ENCODE results near the gene KDM4C.

Gene KDM4C

DNA sequence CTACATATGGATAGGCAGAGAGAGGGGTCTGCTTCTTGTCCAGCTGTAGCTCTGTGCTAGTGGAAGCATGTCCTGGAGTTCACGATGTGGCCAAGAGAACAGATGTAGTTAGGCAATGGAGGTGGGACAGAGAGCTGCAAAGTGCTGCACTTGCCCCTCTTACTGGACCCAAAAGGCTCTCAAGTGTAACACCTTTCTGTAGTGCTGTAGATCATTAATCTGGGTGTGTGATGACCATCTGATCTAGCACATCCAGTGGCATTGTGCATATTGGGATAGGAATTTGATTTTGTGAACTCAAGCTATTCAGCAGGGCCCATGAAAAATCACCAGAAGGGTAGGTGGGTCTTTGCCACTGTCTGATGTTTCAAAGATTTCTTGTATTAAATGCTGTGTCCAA lies 151.4 kb downstream of the KDM4C start:
- DNase-seq, result no peak

- no peak for DNase-seq
These were observed 152.3 kb downstream of the KDM4C start for GRCh38 chr9:6910032-6910431.

GRCh38 chr9:6910497-6910896 lies 152.7 kb downstream of the KDM4C start:
- no peak for DNase-seq

DNA sequence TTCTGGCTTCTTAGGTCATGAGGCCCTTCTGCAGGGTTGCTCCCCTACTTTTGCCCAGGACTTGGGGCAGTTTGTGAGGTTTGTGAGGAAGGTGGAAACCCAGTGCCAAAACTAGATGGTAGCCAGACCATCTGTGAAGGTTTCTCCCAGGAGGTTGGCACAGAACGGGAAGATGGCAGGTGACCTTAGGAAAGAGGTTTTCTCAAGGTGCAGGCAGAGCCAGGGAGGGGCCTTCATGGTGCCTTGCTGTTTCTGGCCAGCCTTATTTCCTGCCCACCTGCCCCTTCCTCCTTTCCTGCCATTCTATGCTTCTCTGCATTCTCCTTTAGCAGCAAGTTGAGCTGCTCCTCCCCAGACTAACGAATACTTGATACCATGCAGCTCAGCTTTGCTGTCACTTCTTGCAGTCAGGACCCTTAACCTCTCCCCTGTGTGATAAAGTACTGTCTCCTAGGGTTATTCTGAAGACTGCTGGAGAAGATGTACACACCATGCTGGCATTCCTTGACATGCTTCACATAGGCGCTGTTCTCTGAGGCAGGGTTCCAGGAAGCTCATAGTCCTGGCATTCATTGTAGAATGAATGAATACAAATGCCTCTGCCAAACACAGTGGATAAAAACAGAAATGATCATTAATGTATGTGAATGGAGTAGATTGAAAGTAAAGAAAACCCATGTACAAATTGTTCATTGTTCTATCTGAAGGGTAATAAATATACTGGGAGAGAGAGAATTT lies 154.3 kb downstream of the KDM4C start:
- DNase-seq, result no peak

DNA sequence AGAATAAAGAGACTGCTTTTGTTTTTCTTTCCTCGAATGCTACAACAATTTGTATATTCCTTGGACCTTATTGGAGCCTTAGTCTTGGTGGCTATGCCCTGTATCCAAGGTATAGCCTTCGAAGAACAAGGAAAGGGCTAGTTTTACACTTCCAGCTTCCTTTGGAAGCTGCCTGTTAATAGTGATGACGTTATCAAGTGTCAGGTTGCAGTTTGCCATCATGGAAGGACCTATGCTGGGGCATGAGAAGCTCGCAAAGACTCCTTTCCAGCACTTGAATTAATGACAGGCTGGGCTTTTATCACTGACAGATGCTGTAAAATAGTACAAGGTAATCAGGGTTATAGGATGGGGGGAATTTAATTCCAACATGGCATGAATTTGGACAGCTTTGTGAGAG lies 157.9 kb downstream of the KDM4C start:
- DNase-seq, result no peak

DNA sequence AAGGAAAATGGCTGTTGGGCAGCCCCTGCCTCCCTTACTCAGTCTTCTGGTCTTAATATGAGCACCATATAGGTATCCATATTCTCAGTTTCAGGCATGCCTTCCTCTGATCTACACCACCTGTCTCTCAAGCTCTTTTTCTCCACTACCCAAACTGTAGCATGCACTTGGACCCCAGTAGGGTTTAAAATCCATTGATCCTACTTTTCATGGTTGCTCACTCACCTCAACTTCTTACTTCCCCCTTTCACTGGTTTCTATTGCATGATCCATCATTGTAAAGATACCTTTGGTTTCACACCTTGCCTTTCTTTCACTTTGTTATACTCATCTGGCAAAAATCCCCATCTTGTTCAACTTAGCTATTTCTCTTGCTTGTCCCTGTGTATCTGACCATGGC lies 159.4 kb downstream of the KDM4C start:
- no peak for DNase-seq

GRCh38 chr9:6920041-6920440 lies 162.3 kb downstream of the KDM4C start:
- DNase-seq, result no peak

- no peak for DNase-seq
These were observed 163.5 kb downstream of the KDM4C start for GRCh38 chr9:6921315-6921714.

DNA sequence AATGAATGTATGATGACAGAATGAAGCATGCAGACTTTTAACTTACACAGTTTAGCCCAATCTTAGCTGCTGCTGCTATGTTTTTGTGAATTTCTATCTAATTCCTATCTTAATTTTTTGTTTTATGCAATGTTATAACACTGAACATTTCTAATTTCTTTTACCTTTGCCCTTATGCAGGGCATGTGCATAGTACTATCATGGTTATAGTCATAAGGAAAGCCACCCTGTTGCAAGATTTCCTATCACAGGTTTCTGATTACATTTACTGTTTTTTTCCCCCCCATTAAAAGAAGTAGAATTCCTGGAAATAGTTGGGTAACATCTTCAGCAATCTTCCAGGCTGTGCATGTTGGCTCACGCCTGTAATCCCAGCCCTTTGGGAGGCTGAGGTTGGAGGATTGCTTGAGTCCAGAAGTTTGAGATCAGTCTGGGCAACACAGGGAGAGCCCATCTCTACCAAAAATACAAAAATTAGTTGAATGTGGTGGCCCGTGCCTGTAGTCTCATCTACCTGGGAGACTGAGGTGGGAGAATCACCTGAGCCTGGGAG lies 164.4 kb downstream of the KDM4C start:
- DNase-seq, result no peak

- peak; percentile 52 for DNase-seq
These were observed 164.9 kb downstream of the KDM4C start for GRCh38 chr9:6922680-6923079.

- peak; percentile 52 for DNase-seq
These were observed 165.3 kb downstream of the KDM4C start for GRCh38 chr9:6923086-6923485.

- DNase-seq, result no peak
These were observed 166.4 kb downstream of the KDM4C start for GRCh38 chr9:6924149-6924548.

GRCh38 chr9:6924988-6925563 lies 167.3 kb downstream of the KDM4C start:
- no peak for DNase-seq

GRCh38 chr9:6925836-6926235 lies 168.1 kb downstream of the KDM4C start:
- no peak for DNase-seq

DNA sequence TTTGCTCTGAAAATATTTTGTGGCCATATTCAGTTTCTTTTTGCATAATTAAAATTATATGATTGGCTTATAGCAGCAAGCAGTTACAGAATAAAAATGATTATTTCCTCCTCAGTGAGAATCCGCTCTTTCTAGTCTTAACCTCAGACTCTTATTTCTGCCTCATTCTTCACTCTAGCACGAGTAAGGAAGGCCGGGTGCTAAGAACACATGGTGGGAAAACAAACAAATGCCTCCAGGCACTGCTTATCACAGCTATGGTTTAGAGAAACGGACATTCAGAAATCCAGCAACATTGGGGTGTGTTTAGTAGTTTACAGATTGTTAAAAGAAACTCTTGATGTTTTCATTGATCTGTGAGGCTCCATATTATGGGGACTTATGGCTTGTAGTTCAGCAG lies 168.7 kb downstream of the KDM4C start:
- no peak for DNase-seq

DNA sequence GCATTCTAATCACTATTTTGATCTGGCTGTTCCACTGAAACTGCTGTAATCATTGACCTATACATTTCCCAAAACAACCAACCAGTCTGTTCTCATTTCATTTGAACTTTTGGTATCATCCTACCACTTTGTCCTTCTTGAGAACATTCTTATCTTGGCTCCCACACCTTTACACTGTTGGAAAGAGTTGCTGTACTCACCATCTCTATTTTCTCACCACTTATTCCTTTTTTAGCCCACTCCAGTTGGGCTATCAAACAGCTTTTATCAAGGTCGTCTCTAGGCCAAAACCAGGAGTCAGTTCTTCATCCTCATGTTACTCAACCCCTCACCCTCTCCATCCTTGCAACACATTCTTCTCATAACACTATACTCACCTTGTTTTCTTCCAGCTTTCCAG lies 170.1 kb downstream of the KDM4C start:
- DNase-seq, result no peak

GRCh38 chr9:6928863-6929262 lies 171.1 kb downstream of the KDM4C start:
- DNase-seq, result no peak

DNA sequence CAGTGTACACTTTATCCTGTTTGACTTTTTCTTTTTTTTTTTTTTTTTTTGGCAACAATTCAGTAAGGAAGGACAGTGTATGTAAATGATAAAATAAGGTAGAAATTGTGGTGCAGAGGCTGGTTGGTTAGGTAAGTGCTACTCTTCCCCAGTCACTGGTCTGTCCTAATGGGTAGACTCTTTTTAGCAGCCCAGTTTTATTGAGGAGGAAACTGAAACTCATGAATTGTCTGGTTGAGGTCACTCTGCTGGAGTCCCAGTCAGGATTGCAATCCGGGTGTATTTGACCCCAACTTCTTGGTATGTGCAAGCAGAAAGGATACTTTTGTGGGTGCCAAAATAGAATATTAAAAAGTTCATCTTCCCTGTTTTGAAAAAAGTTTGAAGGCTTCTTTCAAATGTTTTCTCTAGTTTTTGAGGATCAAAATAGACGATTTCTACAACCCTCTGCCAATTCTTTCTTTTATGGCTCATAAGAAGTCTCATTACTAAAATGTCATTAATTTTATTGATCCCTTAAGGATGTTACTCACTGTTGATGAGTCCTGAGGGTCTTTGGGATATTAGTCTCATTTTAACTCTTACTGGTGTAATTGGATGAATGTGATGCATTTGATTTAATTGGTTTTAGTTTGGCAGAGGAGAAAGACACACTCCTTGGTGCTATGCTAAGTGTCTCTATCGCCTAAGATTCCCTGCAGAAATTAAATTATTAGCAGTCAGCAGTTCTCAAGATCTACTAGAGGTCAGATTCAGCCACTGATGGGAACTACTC lies 171.9 kb downstream of the KDM4C start:
- no peak for DNase-seq

GRCh38 chr9:6930827-6931226 lies 173.1 kb downstream of the KDM4C start:
- no peak for DNase-seq

DNA sequence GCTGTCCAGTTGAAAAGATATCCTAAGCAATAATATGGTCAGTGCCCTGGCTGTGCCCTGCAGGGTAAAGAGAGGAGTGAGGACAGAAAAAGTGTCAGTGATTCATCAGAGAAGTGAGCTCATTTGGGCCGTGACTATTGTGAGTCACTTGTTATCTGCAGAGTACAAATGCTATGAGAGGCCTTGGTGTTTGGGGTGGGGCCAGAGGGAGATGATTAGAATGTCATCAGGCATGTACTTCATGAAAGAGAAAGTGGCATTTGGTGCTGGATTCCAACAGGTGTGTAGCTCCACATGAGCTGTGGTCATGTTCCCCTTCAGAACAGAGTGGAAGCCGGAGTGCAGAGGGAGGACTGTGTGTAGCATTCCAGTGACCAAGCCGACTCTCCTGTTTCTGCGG lies 174.1 kb downstream of the KDM4C start:
- no peak for DNase-seq

GRCh38 chr9:6936103-6936502 lies 178.3 kb downstream of the KDM4C start:
- no peak for DNase-seq

DNA sequence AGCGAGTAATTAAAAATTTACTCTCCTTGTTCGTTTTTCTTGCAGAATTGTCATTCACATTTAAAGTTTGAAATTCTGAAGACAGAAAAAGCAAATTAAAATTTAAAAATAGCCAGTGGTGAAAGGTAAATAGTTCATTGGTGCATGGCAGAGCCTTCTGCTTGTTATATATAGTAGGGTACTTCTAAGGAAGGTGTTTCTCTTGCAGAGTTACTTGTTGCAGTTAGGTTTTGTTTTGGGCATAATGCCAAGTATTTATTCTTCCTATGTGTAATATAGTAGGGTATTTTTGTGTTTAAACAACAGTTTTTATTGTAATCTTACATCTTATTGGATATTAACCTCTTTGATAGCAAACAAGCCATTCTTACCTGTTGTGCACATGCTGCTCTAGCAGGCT lies 179.4 kb downstream of the KDM4C start:
- DNase-seq, result no peak

GRCh38 chr9:6938447-6938846 lies 180.7 kb downstream of the KDM4C start:
- no peak for DNase-seq

DNA sequence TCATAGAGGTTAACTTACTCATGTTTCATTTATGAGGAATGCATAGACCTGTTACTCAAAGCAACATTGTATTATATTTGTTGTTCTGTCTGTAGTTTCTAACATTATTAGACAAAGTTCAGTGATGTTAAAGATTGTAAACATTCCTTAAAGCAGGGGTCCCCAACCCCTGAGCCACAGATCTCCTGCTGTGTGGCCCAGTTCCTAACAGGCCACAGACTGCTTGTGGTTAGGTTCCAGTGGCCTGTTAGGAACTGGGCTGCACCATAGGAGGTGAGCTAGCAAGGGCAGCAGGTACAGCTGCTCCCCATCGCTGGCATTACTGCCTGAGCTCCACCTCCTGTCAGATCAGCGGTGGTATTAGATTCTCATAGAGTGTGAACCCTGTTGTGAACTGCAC lies 181.1 kb downstream of the KDM4C start:
- DNase-seq, result no peak
